GM04503 (cell line): ENCODE data around the gene DRD4.

Source experiments
- DNase-seq: peaks from one replicate; pipeline ENCODE4 v3.0.0-alpha.2; 2012; ENCODE audit warnings: low read depth

The DRD4 gene

DNA sequence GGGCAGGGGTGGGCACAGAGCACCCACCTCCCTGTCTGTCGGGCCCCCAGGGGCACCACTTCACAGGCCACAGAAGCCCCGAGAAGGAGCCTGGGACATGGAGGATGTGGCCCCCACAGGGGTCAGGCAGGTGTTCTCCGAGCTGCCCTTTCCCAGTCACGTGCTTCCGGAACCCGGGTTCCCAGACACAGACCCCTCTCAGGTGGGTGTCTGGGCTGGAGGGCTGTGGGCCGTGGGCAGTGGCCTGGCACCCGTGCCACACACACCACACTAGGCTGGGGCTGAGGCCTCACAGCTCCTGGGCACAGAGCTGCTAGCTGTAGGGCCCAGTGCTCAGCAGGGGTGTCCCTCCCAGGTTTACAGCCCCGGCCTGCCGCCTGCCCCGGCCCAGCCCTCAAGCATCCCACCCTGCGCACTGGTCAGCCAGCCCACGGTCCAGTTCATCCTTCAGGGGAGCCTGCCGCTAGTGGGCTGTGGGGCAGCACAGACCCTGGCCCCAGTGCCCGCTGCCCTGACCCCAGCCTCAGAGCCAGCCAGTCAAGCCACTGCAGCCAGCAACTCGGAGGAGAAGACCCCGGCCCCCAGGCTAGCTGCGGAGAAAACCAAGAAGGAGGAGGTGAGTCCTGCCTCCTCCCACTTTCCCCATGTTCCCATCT lies 26.8 kb upstream of the DRD4 start:
- no peak for DNase-seq

- DNase-seq, result no peak
Measured at GRCh38 chr11:611001-611996, 25.8 kb upstream of the DRD4 start.

DNA sequence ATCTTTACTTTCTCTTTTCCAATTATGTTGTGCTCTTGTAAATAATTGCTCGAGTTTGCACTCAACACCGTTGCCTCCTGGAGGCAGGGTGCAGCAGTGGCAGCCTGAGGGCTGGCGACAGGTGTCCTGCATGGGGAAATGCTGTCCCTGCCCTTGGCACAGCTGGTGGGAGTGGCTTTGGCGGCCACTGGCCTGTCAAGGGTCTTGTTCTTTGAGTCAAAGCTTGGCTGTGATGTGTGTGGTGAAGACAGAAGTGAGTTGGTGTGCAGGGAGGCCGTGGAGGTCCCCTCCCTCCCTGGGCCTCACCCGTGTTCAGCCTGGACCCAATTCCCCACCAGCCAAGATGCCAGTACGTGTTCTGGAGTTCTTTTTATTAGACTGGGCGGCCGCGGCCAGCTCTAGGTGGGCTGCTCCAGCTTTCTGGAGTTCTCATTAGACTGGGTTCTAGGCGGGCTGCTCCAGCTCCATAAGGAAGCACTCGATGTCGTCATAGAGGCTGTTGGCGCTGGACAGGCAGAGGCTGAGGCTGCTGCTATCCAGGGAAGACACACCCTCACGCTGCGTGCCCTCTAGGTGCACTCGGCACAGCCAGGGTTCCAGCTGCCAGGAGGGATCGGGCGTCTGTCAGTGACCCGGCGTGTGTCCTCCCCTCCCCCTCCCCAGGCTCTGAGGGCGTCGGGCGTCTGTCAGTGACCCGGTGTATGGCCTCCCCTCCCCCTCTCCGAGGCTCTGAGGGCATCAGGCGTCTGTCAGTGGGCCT lies 24.7 kb upstream of the DRD4 start:
- DNase-seq, result no peak

DNA sequence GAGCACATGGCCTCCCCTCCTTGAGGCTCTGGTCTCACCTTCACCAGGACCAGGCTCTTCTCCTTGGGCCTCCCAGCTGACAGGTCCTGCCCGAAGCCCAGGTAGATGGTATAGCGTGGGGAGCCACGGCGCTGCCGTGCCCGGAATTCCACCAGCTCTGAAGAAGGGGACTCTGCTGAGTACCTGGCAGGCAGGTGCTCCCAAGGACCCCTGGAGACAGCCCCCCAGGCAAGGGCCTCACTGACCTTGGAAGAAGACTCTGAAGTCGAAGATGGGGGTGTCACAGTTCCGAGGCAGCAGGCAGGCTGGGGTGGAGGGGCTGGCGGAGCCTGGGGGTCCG lies 24.1 kb upstream of the DRD4 start:
- DNase-seq, result no peak

DNA sequence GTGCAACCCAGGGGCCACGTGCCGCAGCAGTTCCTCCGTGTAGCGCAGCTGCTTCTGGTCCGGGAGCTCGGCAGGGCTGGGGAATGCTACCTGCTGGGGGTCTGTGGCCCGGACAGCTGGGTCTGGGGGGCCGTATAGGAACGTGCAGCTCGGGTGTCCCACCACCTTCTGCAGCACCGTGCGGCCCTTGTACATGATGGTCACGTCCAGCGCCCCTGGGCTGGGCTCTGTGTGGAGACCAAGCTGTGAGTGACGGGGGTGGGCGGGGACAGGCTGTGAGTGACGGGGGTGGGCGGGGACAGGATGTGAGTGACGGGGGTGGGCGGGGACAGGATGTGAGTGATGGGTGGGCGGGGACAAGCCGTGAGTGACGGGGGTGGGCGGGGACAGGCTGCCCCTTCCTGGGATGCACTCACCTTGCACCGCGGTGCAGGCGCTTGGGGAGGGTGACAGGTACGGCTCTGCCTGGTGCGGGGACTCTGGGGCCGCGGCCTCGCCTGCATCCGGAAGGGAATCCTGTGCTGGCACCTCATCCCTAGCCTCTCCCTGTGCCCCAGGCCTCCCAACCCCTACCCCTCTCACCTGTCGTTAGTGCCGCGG lies 23.6 kb upstream of the DRD4 start:
- no peak for DNase-seq

DNA sequence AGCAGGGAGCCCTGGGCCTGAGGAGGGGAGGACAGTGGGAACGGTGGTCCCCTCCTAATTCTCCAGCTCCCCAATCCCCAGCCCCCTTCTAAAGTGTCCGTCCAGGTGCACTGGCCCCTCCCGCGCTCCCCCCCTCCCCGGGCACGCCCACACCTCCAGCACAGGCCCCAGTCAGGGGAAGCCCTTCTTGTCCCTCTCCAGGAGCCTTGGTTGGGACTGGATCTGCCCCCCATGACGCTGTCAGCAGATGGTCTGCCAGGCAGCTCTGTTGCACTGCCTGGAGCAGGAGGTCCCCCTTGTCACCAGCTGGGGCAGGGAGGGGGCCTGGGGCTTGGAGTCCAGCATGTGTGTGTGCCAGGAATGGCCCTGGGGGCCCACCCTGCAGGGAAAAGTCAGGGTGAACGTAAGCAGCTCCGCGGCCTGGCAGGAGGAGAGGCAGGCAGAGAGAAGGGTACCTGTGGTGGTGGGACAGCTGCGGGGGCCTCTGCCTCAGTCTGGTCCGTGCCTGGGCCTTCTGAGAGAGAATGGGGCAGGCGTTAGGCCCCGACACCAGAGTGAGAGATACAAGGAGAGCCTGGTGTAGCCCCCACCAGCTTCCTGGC lies 22.9 kb upstream of the DRD4 start:
- no peak for DNase-seq

GRCh38 chr11:614623-615503 lies 22.2 kb upstream of the DRD4 start:
- DNase-seq, result no peak

DNA sequence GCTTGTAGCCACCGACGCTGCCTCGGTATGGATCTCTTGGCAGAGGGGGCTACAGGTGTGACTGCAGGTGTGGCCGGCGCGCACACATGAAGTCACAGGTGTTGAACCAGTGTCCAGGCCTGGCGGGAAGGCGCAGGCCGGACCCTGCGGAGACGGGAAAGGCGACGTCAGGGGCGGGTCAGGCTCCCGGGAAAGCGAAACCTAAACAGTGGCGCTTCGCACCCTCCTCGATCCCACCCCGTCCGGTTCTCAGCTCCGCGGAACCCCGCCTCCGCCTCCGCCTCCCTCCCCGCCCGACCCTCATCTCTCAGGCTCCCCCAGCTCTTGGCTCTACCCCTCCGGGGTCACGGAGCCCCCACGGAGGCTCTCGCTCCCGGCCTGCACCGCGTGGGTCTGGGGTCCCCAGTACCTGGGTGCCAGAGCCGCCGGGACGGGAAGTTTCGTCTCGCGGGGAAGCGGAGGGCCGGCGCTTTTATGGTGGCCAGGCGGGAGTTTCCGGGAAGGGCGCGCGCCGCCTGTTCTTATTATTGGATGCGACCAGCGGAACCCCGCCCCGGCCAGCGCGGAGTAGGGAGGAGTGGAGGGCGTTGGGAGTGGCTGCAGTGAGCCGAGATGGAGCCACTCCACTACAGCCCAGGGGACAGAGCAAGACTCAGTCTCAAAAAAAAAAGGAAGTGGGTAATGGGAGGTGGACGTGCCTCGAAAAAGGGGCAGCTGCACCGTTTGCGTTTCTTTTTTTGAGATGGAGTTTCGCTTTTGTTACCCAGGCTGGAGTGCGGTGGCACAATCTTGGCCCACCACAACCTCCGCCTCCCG lies 21.4 kb upstream of the DRD4 start, which contains the start of gene IRF7:
IRF7 (minus strand) TSS at position 447 of the 816 bp plus-strand sequence. CDS start 586 bp downstream, outside the sequence.
- DNase-seq, result peak; percentile 54

- no peak for DNase-seq
Measured at GRCh38 chr11:616320-617198, 20.5 kb upstream of the DRD4 start.

- DNase-seq, result no peak
Measured at GRCh38 chr11:617199-617911, 19.7 kb upstream of the DRD4 start.

GRCh38 chr11:617912-618682 lies 19.0 kb upstream of the DRD4 start:
- no peak for DNase-seq

- no peak for DNase-seq
Measured at GRCh38 chr11:618856-619627, 18.0 kb upstream of the DRD4 start.

- no peak for DNase-seq
Measured at GRCh38 chr11:619628-620050, 17.4 kb upstream of the DRD4 start.

DNA sequence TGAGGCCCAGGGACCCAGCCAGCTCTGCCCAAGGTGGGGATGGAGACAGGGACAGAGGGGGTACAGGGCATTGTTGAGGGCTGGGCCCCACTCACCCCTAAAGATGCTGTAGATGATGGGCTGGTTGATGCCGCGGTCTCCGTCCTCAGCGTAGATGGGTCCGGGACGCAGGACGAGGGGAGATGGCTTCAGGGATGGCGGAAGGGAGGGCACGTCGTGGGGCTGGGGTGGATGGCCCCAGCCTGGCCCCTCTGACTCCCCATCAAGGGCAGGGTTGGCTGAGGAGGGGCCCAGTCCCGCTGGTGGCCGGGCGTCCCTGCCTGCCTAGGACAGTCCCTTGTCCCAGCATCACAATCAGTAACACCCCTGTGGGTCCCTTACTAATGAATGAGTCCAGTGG lies 16.9 kb upstream of the DRD4 start:
- DNase-seq, result no peak

DNA sequence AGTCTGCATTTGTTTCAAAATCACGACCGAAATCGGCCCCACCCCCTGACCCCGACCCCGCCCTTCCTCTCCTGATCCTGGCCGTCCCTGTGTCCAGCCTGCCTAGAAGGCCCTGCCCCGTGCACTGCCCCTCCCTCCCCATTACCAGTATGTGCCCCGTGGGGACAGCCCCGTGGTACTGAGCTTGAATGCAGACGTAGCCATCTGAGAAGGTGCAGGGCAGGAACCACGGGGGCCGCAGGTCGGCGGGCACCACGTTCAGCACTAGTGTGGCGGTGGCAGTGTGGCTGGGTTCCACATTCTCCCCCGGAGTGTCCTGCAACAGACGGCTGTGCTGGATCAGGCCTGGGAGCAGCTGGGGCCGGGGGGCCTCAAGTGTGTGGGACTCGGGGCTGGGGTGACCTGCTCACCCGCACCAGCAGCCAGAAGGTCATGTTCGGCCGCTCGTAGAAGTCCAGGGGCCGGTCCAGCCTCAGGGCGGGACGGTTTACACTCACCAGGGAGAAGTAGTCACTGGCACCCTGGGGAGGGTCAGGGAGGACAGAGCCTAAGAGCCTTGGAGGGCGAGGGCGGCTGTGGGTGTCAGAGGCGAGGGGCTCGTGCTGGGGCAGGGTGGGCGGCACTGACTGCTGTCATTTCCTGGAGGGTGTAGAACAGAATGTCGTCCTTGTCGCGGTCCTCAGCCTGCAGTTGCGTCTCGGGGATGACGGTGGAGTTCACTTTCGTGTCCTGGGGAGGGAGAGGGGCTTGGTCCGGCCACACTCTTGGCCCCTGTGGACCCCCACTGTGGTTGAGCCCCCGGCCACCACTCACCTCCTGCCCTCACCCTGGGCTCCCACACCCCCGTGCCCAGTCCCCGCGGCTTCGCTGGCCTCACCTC lies 15.9 kb upstream of the DRD4 start:
- DNase-seq, result no peak

GRCh38 chr11:621838-622237 lies 15.2 kb upstream of the DRD4 start:
- no peak for DNase-seq
